GM12891 (cell line): ENCODE data around the gene HOMER3.

ENCODE experiments used
- DNase-seq: peaks from one replicate; pipeline ENCODE4 v3.0.0; 2011; ENCODE audit warnings: low spot score; ENCODE audit not compliant: insufficient read length
- FAIRE-seq: peaks from 2 replicates; lab custom pipeline; 2011; peaks lifted over from hg19 to GRCh38; lab: Jason Lieb, UNC
- PAX5 ChIP-seq: IDR thresholded peaks from 2 replicates; pipeline ENCODE4 v1.6.1; 2011; ENCODE audit warnings: low read length, moderate library complexity, mild to moderate bottlenecking; ENCODE audit not compliant: insufficient read depth, severe bottlenecking
- POLR2A ChIP-seq: IDR thresholded peaks from 2 replicates; pipeline ENCODE4 v1.6.1; 2011; ENCODE audit warnings: low read depth, low read length, control low read depth
- POLR2AphosphoS5 ChIP-seq: IDR thresholded peaks from 2 replicates; pipeline ENCODE4 v1.6.1; 2011; ENCODE audit warnings: low read depth, low read length, control low read depth
- POU2F2 ChIP-seq: IDR thresholded peaks from 2 replicates; pipeline ENCODE4 v1.6.1; 2011; ENCODE audit warnings: low read depth, mild to moderate bottlenecking, control low read depth, low read length, moderate library complexity
- SPI1 ChIP-seq: IDR thresholded peaks from 2 replicates; pipeline ENCODE4 v1.6.1; 2011; ENCODE audit warnings: low read depth, low read length, control low read depth
- TAF1 ChIP-seq: IDR thresholded peaks from 2 replicates; pipeline ENCODE4 v1.6.1; 2011; ENCODE audit warnings: low read depth, low read length, control low read depth

HOMER3 gene

DNA sequence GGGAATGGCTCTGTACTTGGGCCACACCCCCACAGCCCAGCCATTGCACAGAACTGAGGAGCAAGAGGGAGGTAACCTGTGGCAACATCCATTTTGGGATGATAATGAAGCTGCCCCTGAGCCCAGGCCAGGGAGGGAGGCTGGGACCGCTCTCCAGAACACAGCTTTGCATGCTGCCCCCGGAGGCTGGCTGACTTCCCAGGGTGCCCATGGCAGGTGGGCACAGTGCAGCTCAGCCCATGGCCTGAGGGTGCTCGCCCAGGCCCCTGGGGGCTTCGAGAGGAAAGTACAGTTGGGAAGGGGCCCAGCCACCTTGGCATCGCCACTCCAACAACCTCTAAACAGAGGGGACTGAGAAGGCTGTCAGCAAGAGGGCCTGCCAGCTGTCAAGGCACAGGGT is 27.6 kb downstream of the HOMER3 start:
- DNase-seq (no peak), FAIRE-seq (no peak)
- TF ChIP-seq SPI1: no peak
- TF ChIP-seq POU2F2: no peak
- no peak for TF ChIP-seq TAF1
- no peak for TF ChIP-seq PAX5
- no peak for TF ChIP-seq POLR2A
- no peak for TF ChIP-seq POLR2AphosphoS5

DNA sequence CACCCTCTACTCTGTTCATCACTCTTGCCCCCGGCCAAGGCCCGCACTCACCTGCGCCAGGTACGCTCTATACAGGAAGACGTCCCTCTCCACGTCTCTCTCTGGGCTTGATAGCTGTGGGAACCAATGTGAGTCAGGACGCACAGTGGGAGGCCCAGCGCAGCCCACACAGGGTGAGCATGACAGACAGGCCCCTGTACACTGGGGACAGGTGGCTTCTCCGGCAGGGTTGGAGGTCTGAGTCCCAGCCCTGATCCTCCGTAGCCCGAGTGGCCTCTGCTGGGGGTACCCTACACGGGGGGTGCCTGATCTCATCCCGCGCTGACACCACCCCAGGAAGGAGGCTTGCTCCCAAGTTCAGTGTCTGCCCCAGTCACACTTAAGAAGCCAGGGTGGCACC is 28.1 kb downstream of the HOMER3 start:
- FAIRE-seq: no peak
- TF ChIP-seq POLR2A (no peak), PAX5 (no peak), SPI1 (no peak), POU2F2 (no peak), POLR2AphosphoS5 (peak; percentile 32; the same call in 1 of the 2 replicates), TAF1 (no peak)
- no peak for DNase-seq

DNA sequence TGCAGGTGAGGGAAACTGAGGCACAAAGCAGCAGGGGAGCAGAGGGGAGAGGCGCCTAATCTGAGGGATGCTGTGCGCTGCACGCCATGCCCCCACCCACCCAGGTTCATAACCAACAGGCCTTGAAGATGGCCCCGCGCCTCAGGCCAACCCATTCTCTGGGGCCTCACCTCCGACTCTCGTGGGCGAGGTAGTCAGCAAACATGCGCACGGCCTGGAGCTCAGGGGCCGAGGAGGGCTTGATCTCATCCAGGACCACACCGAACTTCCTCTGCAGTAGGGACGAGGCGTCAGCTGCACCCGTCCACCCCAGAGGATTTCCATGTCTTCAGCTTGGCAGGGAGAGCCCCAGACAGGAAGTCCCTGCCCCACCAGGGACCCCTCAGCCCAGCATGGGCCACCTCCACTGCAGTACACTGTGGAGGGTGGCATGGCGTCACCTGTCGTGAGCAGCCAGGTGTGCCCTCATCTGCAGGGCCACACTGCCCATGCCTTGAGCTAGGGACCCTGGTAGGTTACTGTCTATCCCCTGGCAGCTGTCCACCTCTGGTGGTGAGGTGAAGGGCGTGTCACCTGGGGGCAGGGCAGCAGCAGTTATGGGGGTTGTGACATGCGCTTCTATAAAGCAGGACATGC is 30.1 kb downstream of the HOMER3 start:
- TF ChIP-seq POLR2A (0 out of 2 replicates have a peak, but pooled peaks have one; percentile 20), SPI1 (no peak), POLR2AphosphoS5 (no peak)
- DNase-seq: no peak
- no peak for FAIRE-seq

DNA sequence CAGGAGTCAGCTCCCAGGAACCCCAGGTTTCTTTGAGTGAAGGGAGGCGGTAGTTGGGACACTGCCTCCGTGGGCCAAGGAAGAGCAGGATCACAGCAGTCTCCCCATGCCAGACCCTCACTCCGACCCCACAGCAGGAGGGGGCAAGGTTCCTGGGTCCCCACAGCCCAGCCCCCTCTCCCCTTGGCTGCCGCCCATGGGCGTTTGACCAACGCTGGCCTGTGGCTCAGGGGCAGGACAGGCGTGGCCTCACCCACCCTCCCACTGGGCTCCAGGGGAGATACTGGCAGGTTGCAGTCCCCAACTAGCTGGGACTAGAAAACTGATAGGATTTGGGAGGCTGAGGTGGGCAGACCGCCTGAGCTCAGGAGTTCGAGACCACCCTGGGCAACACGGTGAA is 31.0 kb downstream of the HOMER3 start:
- FAIRE-seq: no peak
- DNase-seq: no peak
- TF ChIP-seq POLR2A (no peak), POLR2AphosphoS5 (no peak), SPI1 (no peak), PAX5 (no peak), POU2F2 (no peak), TAF1 (no peak)

DNA sequence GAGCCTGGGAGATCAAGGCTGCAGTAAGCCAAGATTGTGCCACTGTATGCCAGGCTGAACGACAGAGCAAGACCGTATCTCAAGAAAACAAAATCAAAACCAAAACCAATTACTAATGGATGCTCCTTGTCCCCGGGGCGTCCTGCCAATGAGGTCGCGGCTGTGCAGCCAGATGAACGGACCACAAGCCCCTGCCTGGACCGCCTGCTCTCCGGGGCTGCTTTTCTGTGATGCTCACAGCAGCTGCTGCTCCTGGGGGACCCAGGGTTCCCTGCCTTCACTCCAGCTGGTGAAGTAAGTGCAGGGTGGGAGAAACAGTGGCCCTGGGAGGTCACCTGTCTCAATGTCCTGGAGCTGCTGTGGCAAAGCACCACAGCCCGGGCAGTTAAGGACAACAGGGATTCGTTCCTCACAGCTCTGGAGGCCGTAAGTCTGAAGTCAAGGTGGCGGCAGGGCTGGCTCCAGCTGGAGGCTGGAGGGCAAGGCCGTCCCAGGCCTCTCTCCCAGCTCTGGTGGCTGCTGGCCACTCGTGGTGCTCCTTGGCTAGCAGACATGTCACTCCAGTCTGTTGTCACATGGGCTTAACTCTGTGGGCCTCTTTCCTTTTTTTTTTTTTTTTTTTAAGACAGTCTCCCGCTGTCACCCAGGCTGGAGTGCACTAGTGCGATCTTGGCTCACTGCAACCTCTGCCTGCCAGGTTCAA is 31.9 kb downstream of the HOMER3 start:
- TF ChIP-seq TAF1 (no peak), PAX5 (no peak), SPI1 (no peak), POLR2AphosphoS5 (no peak), POLR2A (no peak), POU2F2 (no peak)
- DNase-seq (no peak), FAIRE-seq (no peak)

DNA sequence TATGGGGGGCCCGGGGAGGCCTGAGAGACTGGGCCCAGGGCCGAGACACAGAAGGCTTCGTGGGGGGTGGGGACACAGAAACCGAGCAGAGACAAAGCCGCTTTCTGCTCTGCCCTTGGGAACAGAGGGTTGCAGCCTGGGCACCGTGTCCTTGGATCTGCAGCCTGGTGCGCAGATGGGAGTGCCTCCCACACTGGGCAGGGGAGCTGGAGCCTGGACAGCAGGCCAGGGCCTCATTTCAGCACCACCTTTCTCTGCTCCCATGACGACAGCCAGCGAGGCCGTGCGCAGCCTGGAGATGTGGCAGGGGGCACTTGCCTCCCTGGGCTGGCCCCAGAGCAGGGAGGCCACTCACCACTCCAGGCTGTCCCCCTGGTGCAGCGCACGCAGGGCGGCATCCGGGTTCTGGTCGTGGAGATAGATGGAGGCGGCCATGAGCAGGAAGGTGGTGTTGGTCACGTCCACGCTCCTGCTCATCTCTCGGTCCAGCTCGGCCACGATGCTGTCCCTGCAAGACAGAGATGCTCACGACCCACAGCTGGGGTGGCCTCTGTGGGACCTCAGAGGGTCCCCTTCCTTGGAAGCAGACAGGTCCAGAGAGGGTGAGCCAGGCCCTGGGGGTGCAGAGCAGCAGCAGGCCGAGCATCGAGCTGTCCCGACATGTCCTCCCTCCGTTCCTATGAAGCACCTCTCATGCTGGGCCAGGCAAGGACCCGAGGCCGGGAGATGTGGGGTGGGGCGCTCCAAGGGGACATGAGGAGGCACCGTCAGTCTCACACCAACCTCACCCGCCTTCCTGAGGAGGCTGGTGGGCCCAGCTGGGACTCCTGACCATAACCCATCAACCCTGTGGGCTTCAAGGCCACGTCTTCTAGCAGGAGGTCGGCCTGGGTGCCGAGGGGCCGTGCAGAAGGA is 34.2 kb downstream of the HOMER3 start:
- TF ChIP-seq POU2F2 (no peak), POLR2A (no peak; the same call in 1 of the 2 replicates), TAF1 (no peak), PAX5 (no peak), SPI1 (no peak), POLR2AphosphoS5 (no peak; the same call in 1 of the 2 replicates)
- DNase-seq: no peak
- FAIRE-seq: no peak

DNA sequence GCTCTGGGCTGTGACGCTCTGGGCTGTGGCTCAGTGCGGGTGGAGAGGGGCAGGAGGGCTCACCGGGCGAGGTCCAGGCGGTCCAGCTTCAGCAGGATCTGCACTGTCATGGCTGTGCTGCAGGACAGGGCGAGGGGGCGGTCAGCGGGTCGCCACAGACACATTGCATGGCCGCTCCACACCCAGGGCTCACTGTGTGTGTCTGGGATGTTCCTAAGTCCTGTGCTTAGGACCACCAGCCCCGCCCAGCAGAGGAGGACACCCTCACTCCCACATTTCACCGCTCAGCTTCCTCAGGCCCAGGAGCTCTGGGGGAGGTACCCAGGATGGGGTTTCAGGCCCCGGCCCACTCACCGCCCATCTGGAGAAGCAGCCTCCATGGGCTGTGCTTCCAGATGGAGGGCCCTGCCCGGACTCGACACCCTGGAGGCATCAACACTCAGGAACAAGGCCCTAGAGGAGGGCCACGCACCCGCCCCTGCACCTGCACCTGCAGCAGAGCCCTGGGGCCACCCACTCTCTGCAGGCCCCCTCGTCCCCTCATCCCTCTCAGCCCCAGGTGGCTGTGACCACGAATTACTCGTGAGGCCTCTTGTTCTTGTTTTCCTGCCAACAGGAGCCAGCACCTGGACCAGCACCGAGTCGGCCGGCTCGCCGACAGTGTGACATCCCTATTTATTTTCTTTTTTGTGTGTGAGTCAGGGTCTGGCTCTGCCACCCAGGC is 35.3 kb downstream of the HOMER3 start:
- FAIRE-seq: no peak
- TF ChIP-seq POU2F2: no peak
- TF ChIP-seq POLR2A: no peak
- TF ChIP-seq PAX5: no peak
- TF ChIP-seq TAF1: no peak
- no peak for TF ChIP-seq SPI1
- TF ChIP-seq POLR2AphosphoS5: no peak; the same call in none of the 2 replicates

DNA sequence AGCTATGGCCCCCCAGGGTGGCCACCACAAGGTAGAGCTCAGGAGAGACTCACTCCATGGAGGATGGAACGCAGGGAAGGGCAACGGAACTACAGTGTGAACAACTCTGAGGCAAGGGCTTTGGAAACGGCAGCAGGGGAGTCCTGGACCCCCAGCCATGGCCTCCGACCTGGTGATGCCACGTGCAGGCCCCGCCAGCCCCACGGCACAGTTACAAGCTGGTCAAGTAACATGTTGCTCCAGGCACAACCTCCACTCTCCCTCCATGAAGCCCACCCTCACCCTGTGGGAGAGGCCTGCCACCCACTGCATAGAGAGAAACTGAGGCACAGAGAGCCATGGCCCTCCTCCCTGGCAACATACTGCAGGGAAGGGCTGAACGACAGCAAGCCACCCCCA is 36.0 kb downstream of the HOMER3 start:
- FAIRE-seq: no peak
- DNase-seq: no peak
- TF ChIP-seq SPI1 (no peak), TAF1 (no peak), POU2F2 (no peak), PAX5 (no peak), POLR2AphosphoS5 (no peak), POLR2A (no peak)

More for the DNA sequence above, 35.3 kb downstream of the HOMER3 start:
- DNase-seq: no peak

DNA sequence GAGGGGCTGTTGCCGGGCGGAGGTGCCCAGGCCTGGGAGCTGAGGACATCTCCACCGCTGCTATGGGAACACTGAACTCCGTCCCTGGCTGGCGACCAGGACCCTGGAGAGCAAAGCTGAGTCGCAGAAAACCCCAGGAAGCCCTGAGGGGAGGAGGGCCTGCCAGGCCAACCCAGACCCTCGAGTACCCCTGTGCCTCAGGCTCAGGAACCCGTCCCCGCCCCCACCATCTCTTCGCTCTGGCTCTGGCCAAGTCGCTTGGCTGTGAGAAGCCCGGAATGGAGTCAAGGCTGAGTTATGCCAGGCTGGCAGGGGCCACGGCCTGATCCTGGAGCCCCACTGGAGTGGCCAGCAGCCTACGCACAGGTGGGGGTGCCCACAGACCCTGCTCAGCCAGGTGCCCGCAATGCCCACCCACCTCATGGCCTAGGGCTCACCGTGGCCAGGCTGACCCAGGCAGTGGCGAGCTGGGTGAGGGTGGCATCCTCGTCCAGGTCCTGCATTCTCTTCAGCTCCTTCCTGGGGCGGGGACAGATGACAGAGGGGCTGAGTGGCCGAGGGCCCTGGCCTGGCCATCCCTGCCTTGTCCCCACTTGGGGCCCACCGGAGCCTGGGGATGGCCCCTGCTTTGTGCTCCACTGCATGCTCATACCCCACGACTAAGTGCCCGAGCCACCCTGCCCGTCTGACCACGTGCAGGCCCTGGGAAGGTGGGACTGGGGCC is 36.5 kb downstream of the HOMER3 start:
- FAIRE-seq (no peak), DNase-seq (no peak)
- TF ChIP-seq POLR2A (no peak), POU2F2 (no peak), PAX5 (no peak), POLR2AphosphoS5 (no peak), TAF1 (no peak), SPI1 (no peak)
